IMR-90 (cell line): Measurements from ENCODE around the gene DPP10. TPM values are rescaled to one million over a fixed set of nuclear protein-coding genes. Genes with fewer than 3 reads are reported as not detected.

Experiments
- ATAC-seq: fragments of 200-7000 bp; cut with Tn5 transposase; 2 replicates; pipeline ENCODE4 v1.9.1; 2020; ENCODE audit warnings: low read depth, mild to moderate bottlenecking, moderate library complexity
- BruUV-seq: library from RNA; stranded (reverse); fragments of 400-500 nt; replicated peaks from 2 replicates; lab custom pipeline; 2021; lab: Mats Ljungman, UMichigan
- CTCF ChIA-PET: fragments of 300-600 bp; formaldehyde crosslinking; extraction: SDS; loops from one replicate; lab custom pipeline; 2021; ENCODE audit warnings: antibody characterized with exemption; lab: Yijun Ruan, JAX
- POLR2A ChIA-PET: fragments of 300-600 bp; sonication (Branson Sonifier 250); formaldehyde crosslinking; loops from one replicate; lab custom pipeline; 2022; ENCODE audit warnings: antibody characterized with exemption; ENCODE audit not compliant: unreplicated experiment; lab: Charles Lee
- DNase-seq: peaks from one replicate; pipeline ENCODE4 v3.0.0; 2013
- H2AFZ ChIP-seq: replicated peaks from 2 replicates; pipeline ENCODE3; 2013; ENCODE audit warnings: low read length, mild to moderate bottlenecking; ENCODE audit not compliant: poor library complexity
- H2AK5ac ChIP-seq: 2 replicates; pipeline ENCODE4 v1.6.1; 2013; ENCODE audit warnings: low read depth, low read length, inconsistent platforms
- H2AK9ac ChIP-seq: replicated peaks from 2 replicates; pipeline ENCODE3; 2013; ENCODE audit warnings: mild to moderate bottlenecking, low read depth, low read length, moderate library complexity; ENCODE audit not compliant: poor library complexity
- H2BK120ac ChIP-seq: 2 replicates; pipeline ENCODE4 v1.6.1; 2013; ENCODE audit warnings: low read depth, low read length, inconsistent platforms
- H2BK15ac ChIP-seq: 3 replicates; pipeline ENCODE4 v1.6.1; 2013; ENCODE audit warnings: low read depth, low read length, inconsistent platforms
- H2BK20ac ChIP-seq: 2 replicates; pipeline ENCODE4 v1.6.1; 2013; ENCODE audit warnings: low read depth, mild to moderate bottlenecking, inconsistent platforms, low read length, moderate library complexity
- H2BK5ac ChIP-seq: 2 replicates; pipeline ENCODE4 v1.6.1; 2013; ENCODE audit warnings: mild to moderate bottlenecking, low read depth, low read length, inconsistent platforms; ENCODE audit not compliant: poor library complexity, severe bottlenecking
- H3K14ac ChIP-seq: replicated peaks from 2 replicates; pipeline ENCODE4 v1.6.1; 2013; ENCODE audit warnings: low read depth, low read length, inconsistent platforms
- H3K18ac ChIP-seq: 2 replicates; pipeline ENCODE4 v1.6.1; 2013; ENCODE audit warnings: low read depth, low read length, control low read depth
- H3K23ac ChIP-seq: 2 replicates; pipeline ENCODE4 v1.6.1; 2013; ENCODE audit warnings: low read depth, low read length, inconsistent platforms
- H3K27ac ChIP-seq: 2 replicates; pipeline ENCODE4 v1.5.1; 2013; ENCODE audit warnings: mild to moderate bottlenecking, control low read depth, low read length; ENCODE audit not compliant: insufficient read depth
- H3K27me3 ChIP-seq: 2 replicates; pipeline ENCODE4 v1.6.1; 2013; ENCODE audit warnings: low read length; ENCODE audit not compliant: control insufficient read depth, insufficient read depth
- H3K36me3 ChIP-seq: 2 replicates; pipeline ENCODE4 v1.6.1; 2013; ENCODE audit warnings: low read length, mixed read lengths; ENCODE audit not compliant: control insufficient read depth, insufficient read depth
- H3K4ac ChIP-seq: 2 replicates; pipeline ENCODE4 v1.6.1; 2013; ENCODE audit warnings: low read depth, low read length, inconsistent platforms
- H3K4me1 ChIP-seq: 2 replicates; pipeline ENCODE4 v1.6.1; 2013; ENCODE audit warnings: low read length, mixed read lengths; ENCODE audit not compliant: control insufficient read depth, insufficient read depth
- H3K4me2 ChIP-seq: 2 replicates; pipeline ENCODE4 v1.6.1; 2013; ENCODE audit warnings: low read depth, mild to moderate bottlenecking, control low read depth, low read length, moderate library complexity
- H3K4me3 ChIP-seq: 2 replicates; pipeline ENCODE4 v1.5.1; 2013; ENCODE audit warnings: low read depth, mild to moderate bottlenecking, control low read depth, low read length, moderate library complexity; ENCODE audit not compliant: insufficient read depth
- H3K56ac ChIP-seq: 2 replicates; pipeline ENCODE4 v1.6.1; 2013; ENCODE audit warnings: low read length, inconsistent platforms; ENCODE audit not compliant: insufficient read depth; ENCODE audit errors: extremely low read depth
- H3K79me1 ChIP-seq, 2 experiments: 2 replicates each; pipeline ENCODE4 v1.6.1; 2013; ENCODE audit warnings: low read length in 2 of 2, inconsistent platforms in 1 of 2, low read depth in 1 of 2
- H3K9ac ChIP-seq: 2 replicates; pipeline ENCODE4 v1.6.1; 2013; ENCODE audit warnings: low read depth, low read length, control low read depth
- H3K9me1 ChIP-seq: 2 replicates; pipeline ENCODE4 v1.6.1; 2013; ENCODE audit warnings: low read length, inconsistent platforms; ENCODE audit not compliant: insufficient read depth
- H3K9me3 ChIP-seq: 2 replicates; pipeline ENCODE4 v1.6.1; 2013; ENCODE audit warnings: low read length; ENCODE audit not compliant: control insufficient read depth, insufficient read depth
- H4K20me1 ChIP-seq: 2 replicates; pipeline ENCODE4 v1.6.1; 2013; ENCODE audit warnings: low read length, inconsistent platforms; ENCODE audit not compliant: insufficient read depth
- H4K5ac ChIP-seq: 2 replicates; pipeline ENCODE4 v1.6.1; 2013; ENCODE audit warnings: mild to moderate bottlenecking, low read depth, low read length, control low read depth
- H4K8ac ChIP-seq, 2 experiments: 2 replicates each; pipeline ENCODE4 v1.6.1; 2013; ENCODE audit warnings: low read depth in 2 of 2, low read length in 2 of 2, control low read depth in 1 of 2, inconsistent platforms in 1 of 2
- H4K91ac ChIP-seq: 2 replicates; pipeline ENCODE4 v1.6.1; 2013; ENCODE audit warnings: low read depth, low read length, inconsistent platforms; ENCODE audit not compliant: insufficient read depth
- CHD1 ChIP-seq: IDR thresholded peaks from 2 replicates; pipeline ENCODE4 v1.6.1; 2012; ENCODE audit warnings: low read depth, low read length, improper control_type of control experiment
- NFE2L2 ChIP-seq: fragments of 150-350 bp; IDR thresholded peaks from 2 replicates; pipeline ENCODE4 v1.6.1; 2016; ENCODE audit warnings: low read depth, mild to moderate bottlenecking, low read length
- RAD21 ChIP-seq: IDR thresholded peaks from 2 replicates; pipeline ENCODE4 v1.6.1; 2012; ENCODE audit warnings: low read length, improper control_type of control experiment
- USF2 ChIP-seq: fragments of 150-350 bp; IDR thresholded peaks from 2 replicates; pipeline ENCODE4 v1.6.1; 2017; ENCODE audit warnings: mild to moderate bottlenecking, antibody characterized with exemption, low read length, low read depth
- dilution Hi-C: fragments of 300-500 bp; cut with HindIII; formaldehyde crosslinking; loops from one replicate; pipeline ENCODE4 v1.14.3; 2018; ENCODE audit warnings: low sequenced_read_pairs; ENCODE audit not compliant: unreplicated experiment
- in situ Hi-C: fragments of 300-500 bp; cut with MboI; formaldehyde crosslinking; loops from 3 replicates; pipeline ENCODE4 v1.14.3; 2019; ENCODE audit warnings: low sequenced_read_pairs, inconsistent platforms, mixed read lengths
- intact Hi-C: fragments of 100-400 bp; cut with micrococcal nuclease; formaldehyde crosslinking; loops from 2 replicates; pipeline ENCODE4 v1.10.0; 2022
- polyA plus RNA-seq, 3 experiments: library from polyadenylated mRNA; depleted of rRNA; stranded (reverse); fragments of >200 nt; gene quantifications; 2 replicates each; pipeline ENCODE4 v1.2.3, GENCODE V29; 2012; ENCODE audit warnings: low replicate concordance in 1 of 3
- total RNA-seq: library from RNA; depleted of rRNA; stranded (reverse); fragments of >200 nt; gene quantifications from 2 replicates; pipeline ENCODE4 v1.2.3, GENCODE V29; 2012

The DPP10 gene
- total and polyA plus RNA-seq, 2 of the 4 experiments (the other 2 are of a cell fraction): not detected

GRCh38 chr2:115649731-115650130 is 1207.3 kb downstream of the DPP10 start:
- Histone ChIP-seq H4K20me1 (no peaks in the 10 kb centered on the region), H4K8ac (no peak overlapping the region), H2AK5ac (no peak overlapping the region), H2BK120ac (no peak overlapping the region), H3K4me1 (no peaks in the 10 kb centered on the region), H4K91ac (no peak overlapping the region), H3K27ac (no peak overlapping the region), H2BK5ac (no peak overlapping the region), H3K27me3 (no peaks in the 10 kb centered on the region), H3K4ac (no peak overlapping the region), H3K18ac (no peak overlapping the region), H3K4me3 (no peak overlapping the region), H2BK20ac (no peak overlapping the region), H3K23ac (no peak overlapping the region), H3K9me3 (0 out of 2 replicates have a peak, but pooled peaks cover 4% of the 10 kb centered on the region), H3K56ac (no peak overlapping the region), H3K4me2 (no peak overlapping the region), H3K9me1 (no peaks in the 10 kb centered on the region), H3K36me3 (no peaks in the 10 kb centered on the region), H3K79me1 (no peaks in the 10 kb centered on the region), H3K9ac (no peak overlapping the region), H2BK15ac (no peak overlapping the region), H3K14ac (no peak overlapping the region), H2AFZ (no peak overlapping the region), H2AK9ac (no peak overlapping the region), H4K5ac (no peak overlapping the region)
- ChIA-PET POLR2A (no interaction called here), CTCF (no interaction called here)
- DNase-seq (no peak), ATAC-seq (no peak)
- in situ Hi-C loops: no loop called here
- intact Hi-C loops: no loop called here
- dilution Hi-C loops: no loop called here
- no TSS peak for BruUV-seq
- no peak for TF ChIP-seq NFE2L2
- no peak for TF ChIP-seq CHD1
- TF ChIP-seq USF2: no peak
- TF ChIP-seq RAD21: no peak
